ENCODE data around the gene INCENP. TPM values are rescaled to one million over a fixed set of nuclear protein-coding genes. Genes with fewer than 3 reads are reported as not detected.

INCENP gene
- total and polyA plus RNA-seq, 2 donors (not counting 1 experiment from before 2014, with no cell fraction given): 8.9 to 37.8 TPM

DNA sequence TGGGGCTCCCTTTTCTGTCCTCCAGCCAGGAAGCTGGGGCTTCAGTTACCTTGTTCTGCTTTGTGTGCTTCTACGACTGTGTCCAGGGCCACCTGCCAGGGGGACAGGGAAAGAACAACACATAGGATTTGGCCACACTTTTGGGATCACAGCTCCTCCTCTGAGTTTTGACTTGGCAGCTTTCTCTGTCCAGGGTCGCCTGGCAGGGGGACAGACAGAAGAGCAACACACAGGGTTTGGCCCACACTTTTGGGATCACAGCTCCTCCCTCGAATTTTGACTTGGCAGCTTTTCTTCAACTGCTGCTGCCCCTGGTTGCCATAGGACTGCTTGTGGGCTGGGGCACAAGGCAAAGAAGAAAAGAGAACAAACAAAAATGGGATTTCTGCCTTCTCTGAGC is 19.1 kb downstream of the INCENP start:
- Histone ChIP-seq H3K27me3 (replicated peaks in 1 of 4; ENCODE audit: control extremely low read depth in 1 of 4, control insufficient read depth in 3 of 4, insufficient read depth in 4 of 4, low read length in 3 of 4) (no peaks in the 10 kb centered on the region), H3K9me3 (ENCODE audit: control extremely low read depth in 1 of 3, control insufficient read depth in 2 of 3, insufficient read depth in 1 of 3, low read length in 2 of 3) (no peaks in the 10 kb centered on the region), H3K4me1 (ENCODE audit: control insufficient read depth in 2 of 2, insufficient read depth in 2 of 2, low read length in 2 of 2) (no peaks in the 10 kb centered on the region), H3K4me2 (replicated peaks; ENCODE audit: low read depth, low read length, poor library complexity, severe bottlenecking) (no peak overlapping the region), H3K4me3 (ENCODE audit: control extremely low read depth in 1 of 5, extremely low read depth in 1 of 5, insufficient read depth in 1 of 5, low read depth in 2 of 5, low read length in 4 of 5) (no peak overlapping the region), H3K79me2 (ENCODE audit: control insufficient read depth, insufficient read depth, low read length) (no peaks in the 10 kb centered on the region), H3K36me3 (replicated peaks in 1 of 2; ENCODE audit: control extremely low read depth in 1 of 2, control insufficient read depth in 1 of 2, extremely low read depth in 1 of 2, insufficient read depth in 2 of 2, low read length in 1 of 2) (peaks cover 0 to 69% of the 10 kb centered on the region in 2 experiments), H3K9ac (ENCODE audit: low read length) (no peak overlapping the region), H4K20me1 (ENCODE audit: control insufficient read depth, insufficient read depth, low read length, poor library complexity, severe bottlenecking) (no peaks in the 10 kb centered on the region), H3K27ac (ENCODE audit: low read length in 2 of 2) (no peak overlapping the region), H2AFZ (ENCODE audit: insufficient read depth, low read depth, low read length, poor library complexity, severe bottlenecking) (no peak overlapping the region)
- DNase-seq (no peak), ATAC-seq (ENCODE audit: low read depth) (no peak)
- no peak for TF ChIP-seq EZH2 (IDR thresholded peaks at IDR 0.05; ENCODE audit: borderline replicate concordance, insufficient read depth, low read depth, low read length, poor library complexity, severe bottlenecking)
- TF ChIP-seq, protein P1, sequence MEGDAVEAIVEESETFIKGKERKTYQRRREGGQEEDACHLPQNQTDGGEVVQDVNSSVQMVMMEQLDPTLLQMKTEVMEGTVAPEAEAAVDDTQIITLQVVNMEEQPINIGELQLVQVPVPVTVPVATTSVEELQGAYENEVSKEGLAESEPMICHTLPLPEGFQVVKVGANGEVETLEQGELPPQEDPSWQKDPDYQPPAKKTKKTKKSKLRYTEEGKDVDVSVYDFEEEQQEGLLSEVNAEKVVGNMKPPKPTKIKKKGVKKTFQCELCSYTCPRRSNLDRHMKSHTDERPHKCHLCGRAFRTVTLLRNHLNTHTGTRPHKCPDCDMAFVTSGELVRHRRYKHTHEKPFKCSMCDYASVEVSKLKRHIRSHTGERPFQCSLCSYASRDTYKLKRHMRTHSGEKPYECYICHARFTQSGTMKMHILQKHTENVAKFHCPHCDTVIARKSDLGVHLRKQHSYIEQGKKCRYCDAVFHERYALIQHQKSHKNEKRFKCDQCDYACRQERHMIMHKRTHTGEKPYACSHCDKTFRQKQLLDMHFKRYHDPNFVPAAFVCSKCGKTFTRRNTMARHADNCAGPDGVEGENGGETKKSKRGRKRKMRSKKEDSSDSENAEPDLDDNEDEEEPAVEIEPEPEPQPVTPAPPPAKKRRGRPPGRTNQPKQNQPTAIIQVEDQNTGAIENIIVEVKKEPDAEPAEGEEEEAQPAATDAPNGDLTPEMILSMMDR (IDR thresholded peaks at IDR 0.05): no peak
- 95% methylated on average over 3 of the region's 3 CpGs for WGBS (ENCODE audit: insufficient coverage)
- POLR2A ChIA-PET: no interaction called here
- CTCF ChIA-PET: interaction anchor here (0.6 kb wide), 1 partner anchor 747 kb away, joined by 4 read pairs; no protein-coding TSS in a partner anchor
- Mint-ChIP-seq H3K27ac (no peak overlapping the region), H3K4me1 (no peaks in the 10 kb centered on the region), H3K9me3 (ENCODE audit: insufficient read depth) (no peaks in the 10 kb centered on the region), H3K27me3 (no peaks in the 10 kb centered on the region), H3K4me3 (no peak overlapping the region)
- intact Hi-C loops (cut with micrococcal nuclease): no loop called here

DNA sequence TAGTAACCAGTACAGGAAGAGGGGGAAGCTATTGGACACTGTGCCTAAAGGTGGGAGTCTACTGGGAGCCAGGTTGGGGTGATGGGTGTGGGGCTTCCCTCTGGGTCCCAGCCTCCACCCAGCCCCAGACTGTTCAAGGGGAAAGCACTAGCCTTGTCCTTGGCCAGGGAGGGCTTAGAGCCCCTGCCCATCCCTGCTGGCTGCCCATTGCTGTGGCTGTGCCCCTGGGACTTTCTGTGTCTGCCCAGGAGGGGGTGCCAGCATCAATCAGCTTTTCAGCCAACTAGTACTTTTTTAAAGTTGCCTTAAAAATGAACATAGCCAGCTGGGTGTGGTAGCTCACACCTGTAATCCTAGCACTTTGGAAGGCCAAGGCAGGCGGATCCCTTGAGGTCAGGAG is 19.9 kb downstream of the INCENP start:
- Mint-ChIP-seq H3K27ac (no peak overlapping the region), H3K9me3 (ENCODE audit: insufficient read depth) (no peaks in the 10 kb centered on the region), H3K4me3 (no peak overlapping the region), H3K4me1 (no peaks in the 10 kb centered on the region), H3K27me3 (no peaks in the 10 kb centered on the region)
- WGBS (ENCODE audit: insufficient coverage): 100% methylated on average over 1 of the region's 1 CpG
- ChIA-PET CTCF (no interaction called here), POLR2A (no interaction called here)
- no peaks in the 10 kb centered on the region for H3K79me2 ChIP-seq (ENCODE audit: control insufficient read depth, insufficient read depth, low read length)
- H4K20me1 ChIP-seq (ENCODE audit: control insufficient read depth, insufficient read depth, low read length, poor library complexity, severe bottlenecking): no peaks in the 10 kb centered on the region
- no peaks in the 10 kb centered on the region for H3K4me1 ChIP-seq (ENCODE audit: control insufficient read depth in 2 of 2, insufficient read depth in 2 of 2, low read length in 2 of 2)
- TF ChIP-seq, protein P1 (IDR thresholded peaks at IDR 0.05): no peak
- TF ChIP-seq EZH2 (IDR thresholded peaks at IDR 0.05; ENCODE audit: borderline replicate concordance, insufficient read depth, low read depth, low read length, poor library complexity, severe bottlenecking): no peak
- DNase-seq (no peak), ATAC-seq (ENCODE audit: low read depth) (no peak)
- no peak overlapping the region for H3K9ac ChIP-seq (ENCODE audit: low read length)
- no peak overlapping the region for H2AFZ ChIP-seq (ENCODE audit: insufficient read depth, low read depth, low read length, poor library complexity, severe bottlenecking)
- no peaks in the 10 kb centered on the region for H3K9me3 ChIP-seq (ENCODE audit: control extremely low read depth in 1 of 3, control insufficient read depth in 2 of 3, insufficient read depth in 1 of 3, low read length in 2 of 3)
- peaks cover 0 to 70% of the 10 kb centered on the region in 2 experiments for H3K36me3 ChIP-seq (replicated peaks in 1 of 2; ENCODE audit: control extremely low read depth in 1 of 2, control insufficient read depth in 1 of 2, extremely low read depth in 1 of 2, insufficient read depth in 2 of 2, low read length in 1 of 2)
- no peaks in the 10 kb centered on the region for H3K27me3 ChIP-seq (replicated peaks in 1 of 4; ENCODE audit: control extremely low read depth in 1 of 4, control insufficient read depth in 3 of 4, insufficient read depth in 4 of 4, low read length in 3 of 4)
- no peak overlapping the region for H3K27ac ChIP-seq (ENCODE audit: low read length in 2 of 2)
- no peak overlapping the region for H3K4me2 ChIP-seq (replicated peaks; ENCODE audit: low read depth, low read length, poor library complexity, severe bottlenecking)
- intact Hi-C loops (cut with micrococcal nuclease): no loop called here
- no peak overlapping the region for H3K4me3 ChIP-seq (ENCODE audit: control extremely low read depth in 1 of 5, extremely low read depth in 1 of 5, insufficient read depth in 1 of 5, low read depth in 2 of 5, low read length in 4 of 5)

Measured in B cell (primary cell).